B cell (primary cell): ENCODE data around the gene ADAMTS2. TPM values are rescaled to one million over a fixed set of nuclear protein-coding genes. Genes with fewer than 3 reads are reported as not detected.

Experiments used
- ATAC-seq: fragments of 200-7000 bp; cut with Tn5 transposase; one replicate; pipeline ENCODE4 v1.10.0; 2021; ENCODE audit warnings: low read depth, mild to moderate bottlenecking, moderate number of reproducible peaks, moderate library complexity
- CTCF ChIA-PET: fragments of 350-600 bp; sonication (Branson Sonifier 250); formaldehyde crosslinking; loops from one replicate; lab custom pipeline; 2021; ENCODE audit warnings: antibody characterized with exemption, inconsistent platforms; lab: Charles Lee
- POLR2A ChIA-PET: fragments of 350-600 bp; sonication (Branson Sonifier 250); formaldehyde crosslinking; loops from one replicate; lab custom pipeline; 2021; ENCODE audit warnings: antibody characterized with exemption; lab: Charles Lee
- DNase-seq: peaks from one replicate; pipeline ENCODE4 v3.0.0; 2013
- H2AFZ ChIP-seq: 2 replicates; pipeline ENCODE4 v1.6.1; 2012; ENCODE audit warnings: mild to moderate bottlenecking, low read depth, low read length; ENCODE audit not compliant: insufficient read depth, poor library complexity, severe bottlenecking
- H3K27ac ChIP-seq, 2 donors: 1 replicate in 1 of 2; 2 replicates in 1 of 2; pipeline ENCODE4 v1.5.1; 2012 to 2013; ENCODE audit warnings: low read length in 2 of 2, mild to moderate bottlenecking in 2 of 2, moderate library complexity in 1 of 2
- H3K27me3 ChIP-seq, 4 experiments: fragments of 200-600 bp in 1 of 4; sonication (generic) in 1 of 4; replicated peaks in 1 of 4; 1 replicate in 2 of 4; 2 replicates in 2 of 4; pipeline versions ENCODE4 v1.6.1 to v1.7.0; 2013 to 2016; ENCODE audit warnings: low read length in 3 of 4, mild to moderate bottlenecking in 2 of 4, mixed read lengths in 1 of 4, moderate library complexity in 1 of 4; ENCODE audit not compliant: insufficient read depth in 4 of 4, control insufficient read depth in 3 of 4; ENCODE audit errors: control extremely low read depth in 1 of 4
- H3K36me3 ChIP-seq, 2 experiments: replicated peaks in 1 of 2; 1 replicate in 1 of 2; 2 replicates in 1 of 2; pipeline versions ENCODE4 v1.6.1 to v1.7.1; 2013; ENCODE audit warnings: low read length in 1 of 2; ENCODE audit not compliant: insufficient read depth in 2 of 2, control insufficient read depth in 1 of 2; ENCODE audit errors: control extremely low read depth in 1 of 2, extremely low read depth in 1 of 2
- H3K4me1 ChIP-seq, 2 donors: fragments of 200-600 bp in 1 of 2; sonication (generic) in 1 of 2; 1 replicate in 1 of 2; 2 replicates in 1 of 2; pipeline versions ENCODE4 v1.5.1 to v1.6.1; 2013 to 2017; ENCODE audit warnings: low read length in 2 of 2; ENCODE audit not compliant: control insufficient read depth in 2 of 2, insufficient read depth in 2 of 2
- H3K4me2 ChIP-seq: replicated peaks from 2 replicates; pipeline ENCODE3; 2012; ENCODE audit warnings: mild to moderate bottlenecking, low read depth, low read length; ENCODE audit not compliant: poor library complexity, severe bottlenecking
- H3K4me3 ChIP-seq, 5 experiments: fragments of 200-600 bp in 1 of 5; sonication (generic) in 1 of 5; 1 replicate in 3 of 5; 2 replicates in 2 of 5; pipeline versions ENCODE4 v1.5.1 to v1.7.0; 2011 to 2016; ENCODE audit warnings: low read length in 4 of 5, mild to moderate bottlenecking in 4 of 5, low read depth in 2 of 5, control low read depth in 1 of 5, moderate library complexity in 1 of 5; ENCODE audit not compliant: insufficient read depth in 1 of 5; ENCODE audit errors: control extremely low read depth in 1 of 5, extremely low read depth in 1 of 5
- H3K79me2 ChIP-seq: fragments of 200-600 bp; sonication (generic); one replicate; pipeline ENCODE4 v1.6.0; 2016; ENCODE audit warnings: low read length; ENCODE audit not compliant: control insufficient read depth, insufficient read depth
- H3K9ac ChIP-seq: fragments of 200-600 bp; sonication (generic); 2 replicates; pipeline ENCODE4 v1.6.1; 2017; ENCODE audit warnings: mild to moderate bottlenecking, low read length, moderate library complexity
- H3K9me3 ChIP-seq, 3 donors: one replicate each; pipeline versions ENCODE4 v1.6.1 to v1.7.1; 2013; ENCODE audit warnings: low read length in 2 of 3; ENCODE audit not compliant: control insufficient read depth in 2 of 3, insufficient read depth in 1 of 3; ENCODE audit errors: control extremely low read depth in 1 of 3
- H4K20me1 ChIP-seq: 2 replicates; pipeline ENCODE4 v1.6.0; 2012; ENCODE audit warnings: mild to moderate bottlenecking, low read length; ENCODE audit not compliant: insufficient read depth, control insufficient read depth, poor library complexity, severe bottlenecking
- H3K27ac Mint-ChIP-seq: one replicate; pipeline ENCODE4 v1.8.0; 2021; ENCODE audit warnings: mixed read lengths
- H3K27me3 Mint-ChIP-seq: one replicate; pipeline ENCODE4 v1.8.0; 2021; ENCODE audit warnings: mixed read lengths
- H3K4me1 Mint-ChIP-seq: one replicate; pipeline ENCODE4 v1.8.0; 2021; ENCODE audit warnings: mixed read lengths
- H3K4me3 Mint-ChIP-seq: one replicate; pipeline ENCODE4 v1.8.0; 2021; ENCODE audit warnings: mixed read lengths
- H3K9me3 Mint-ChIP-seq: one replicate; pipeline ENCODE4 v1.8.0; 2022; ENCODE audit warnings: mixed read lengths; ENCODE audit not compliant: insufficient read depth
- EZH2 ChIP-seq: IDR thresholded peaks from 2 replicates; pipeline ENCODE4 v1.6.1; 2012; ENCODE audit warnings: borderline replicate concordance, low read depth, mild to moderate bottlenecking, moderate library complexity, low read length; ENCODE audit not compliant: insufficient read depth, poor library complexity, severe bottlenecking
- WGBS: methylation state at CpG from one replicate; pipeline ENCODE4 v1.1.5; 2013; ENCODE audit warnings: missing lambda C conversion rate; ENCODE audit not compliant: insufficient coverage; 5-methylcytosine and 5-hydroxymethylcytosine counted together
- intact Hi-C: fragments of 100-400 bp; cut with micrococcal nuclease; formaldehyde crosslinking; loops from one replicate; pipeline ENCODE4 v1.10.0; 2022
- polyA plus RNA-seq: library from polyadenylated mRNA; depleted of rRNA; stranded (reverse); fragments of >200 nt; gene quantifications from 2 replicates; pipeline ENCODE4 v1.2.3, GENCODE V29; 2012
- total RNA-seq, 2 donors: library from RNA; stranded (reverse); fragments of 120-200 nt in 1 of 2; gene quantifications; 1 replicate in 1 of 2; 2 replicates in 1 of 2; pipeline versions ENCODE4 v1.2.3 to v1.2.4, GENCODE V29; 2013 to 2022
- TF ChIP-seq, protein P1 (sequence below): fragments of 200-600 bp; IDR thresholded peaks from one replicate; pipeline ENCODE4 v1.8.0; 2022; ENCODE audit warnings: antibody characterized with exemption, mild to moderate bottlenecking

ADAMTS2 gene
- total and polyA plus RNA-seq, 2 donors (not counting 1 experiment from before 2014, with no cell fraction given): not detected

DNA sequence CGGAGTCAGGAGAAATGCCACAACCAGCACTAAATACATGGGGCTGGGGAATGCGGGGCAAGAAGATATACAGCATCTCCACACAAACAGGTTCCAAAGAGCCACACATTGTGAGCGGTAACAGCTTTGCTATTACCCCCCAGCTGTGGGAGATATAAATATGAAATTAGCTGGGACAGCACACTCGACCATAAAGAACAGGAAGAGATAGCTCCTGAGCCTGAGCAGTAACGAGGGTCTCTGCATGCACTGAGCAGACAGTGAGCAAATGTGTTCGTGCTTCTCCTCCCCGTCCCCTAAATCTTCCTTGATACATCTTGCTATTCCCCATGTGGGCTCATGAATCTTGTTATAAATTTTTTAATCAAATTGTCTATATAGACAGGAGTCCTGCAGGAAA is 53.1 kb downstream of the ADAMTS2 start:
- intact Hi-C loops: no loop called here
- Mint-ChIP-seq H3K9me3 (no peaks in the 10 kb centered on the region), H3K27ac (no peak overlapping the region), H3K4me1 (no peaks in the 10 kb centered on the region), H3K27me3 (no peaks in the 10 kb centered on the region), H3K4me3 (no peak overlapping the region)
- TF ChIP-seq EZH2: no peak
- TF ChIP-seq, protein P1, sequence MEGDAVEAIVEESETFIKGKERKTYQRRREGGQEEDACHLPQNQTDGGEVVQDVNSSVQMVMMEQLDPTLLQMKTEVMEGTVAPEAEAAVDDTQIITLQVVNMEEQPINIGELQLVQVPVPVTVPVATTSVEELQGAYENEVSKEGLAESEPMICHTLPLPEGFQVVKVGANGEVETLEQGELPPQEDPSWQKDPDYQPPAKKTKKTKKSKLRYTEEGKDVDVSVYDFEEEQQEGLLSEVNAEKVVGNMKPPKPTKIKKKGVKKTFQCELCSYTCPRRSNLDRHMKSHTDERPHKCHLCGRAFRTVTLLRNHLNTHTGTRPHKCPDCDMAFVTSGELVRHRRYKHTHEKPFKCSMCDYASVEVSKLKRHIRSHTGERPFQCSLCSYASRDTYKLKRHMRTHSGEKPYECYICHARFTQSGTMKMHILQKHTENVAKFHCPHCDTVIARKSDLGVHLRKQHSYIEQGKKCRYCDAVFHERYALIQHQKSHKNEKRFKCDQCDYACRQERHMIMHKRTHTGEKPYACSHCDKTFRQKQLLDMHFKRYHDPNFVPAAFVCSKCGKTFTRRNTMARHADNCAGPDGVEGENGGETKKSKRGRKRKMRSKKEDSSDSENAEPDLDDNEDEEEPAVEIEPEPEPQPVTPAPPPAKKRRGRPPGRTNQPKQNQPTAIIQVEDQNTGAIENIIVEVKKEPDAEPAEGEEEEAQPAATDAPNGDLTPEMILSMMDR: no peak
- no peak for ATAC-seq
- Histone ChIP-seq H3K4me2 (no peak overlapping the region), H3K27ac (no peak overlapping the region), H3K4me1 (no peaks in the 10 kb centered on the region), H2AFZ (no peak overlapping the region), H3K79me2 (no peaks in the 10 kb centered on the region), H3K36me3 (no peaks in the 10 kb centered on the region), H3K4me3 (no peak overlapping the region), H4K20me1 (no peaks in the 10 kb centered on the region), H3K27me3 (no peaks in the 10 kb centered on the region), H3K9me3 (peaks cover 0 to 7% (median 0%) of the 10 kb centered on the region in 3 donors), H3K9ac (no peak overlapping the region)
- no peak for DNase-seq
- POLR2A ChIA-PET: no interaction called here
- WGBS: 81% methylated on average over 5 of the region's 7 CpGs
- CTCF ChIA-PET: no interaction called here

DNA sequence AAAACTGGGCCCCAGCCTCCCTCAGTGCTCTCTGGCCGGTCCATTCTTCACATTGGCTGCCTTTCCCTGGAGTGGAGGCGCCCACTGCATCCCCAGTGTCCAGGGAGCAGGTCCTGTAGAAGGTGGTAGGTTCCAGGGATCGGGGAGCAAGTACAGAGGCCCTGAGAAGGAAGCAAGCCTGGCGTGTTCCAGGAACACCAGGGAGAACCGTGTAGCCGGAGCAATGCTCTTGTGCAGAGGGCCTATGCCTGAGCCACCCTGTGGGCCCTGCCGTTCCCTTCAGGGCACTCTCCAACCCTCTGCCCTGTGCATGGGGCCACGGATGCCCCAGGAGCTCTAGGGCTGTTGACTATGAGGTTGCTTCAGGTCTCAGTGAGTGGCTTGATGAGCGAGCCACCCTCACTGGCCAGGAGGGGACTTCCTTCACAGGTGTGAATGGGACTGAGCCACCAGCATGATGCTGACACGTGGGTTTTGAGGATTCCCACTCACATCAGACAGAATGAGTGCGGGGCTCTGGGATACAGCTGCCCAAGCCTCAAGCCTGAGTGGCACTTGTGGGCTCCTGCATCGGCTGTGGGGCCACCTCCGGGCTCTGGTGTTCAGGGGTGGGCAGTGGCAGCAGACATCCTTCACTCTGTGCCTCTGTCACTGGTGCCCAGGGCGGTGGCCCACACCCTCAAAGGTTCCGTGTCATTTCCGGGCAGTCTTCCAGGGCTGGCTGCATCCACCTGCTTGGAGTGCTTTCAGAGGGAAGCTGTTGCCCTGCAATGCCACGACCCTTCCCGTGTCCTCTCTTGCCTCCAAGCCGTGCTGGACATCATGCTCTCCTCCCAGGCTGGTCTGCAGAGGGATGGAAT is 54.4 kb downstream of the ADAMTS2 start:
- Histone ChIP-seq H3K4me3 (no peak overlapping the region), H3K4me2 (no peak overlapping the region), H3K79me2 (no peaks in the 10 kb centered on the region), H2AFZ (no peak overlapping the region), H4K20me1 (no peaks in the 10 kb centered on the region), H3K9me3 (peaks cover 0 to 9% (median 0%) of the 10 kb centered on the region in 3 donors), H3K36me3 (no peaks in the 10 kb centered on the region), H3K27me3 (no peaks in the 10 kb centered on the region), H3K4me1 (no peaks in the 10 kb centered on the region), H3K27ac (no peak overlapping the region), H3K9ac (no peak overlapping the region)
- ATAC-seq (no peak), DNase-seq (no peak)
- Mint-ChIP-seq H3K4me1 (no peaks in the 10 kb centered on the region), H3K27ac (no peak overlapping the region), H3K4me3 (no peak overlapping the region), H3K9me3 (no peaks in the 10 kb centered on the region), H3K27me3 (no peaks in the 10 kb centered on the region)
- 85% methylated on average over 19 of the region's 19 CpGs for WGBS
- ChIA-PET POLR2A (no interaction called here), CTCF (no interaction called here)
- TF ChIP-seq EZH2: no peak
- TF ChIP-seq, protein P1: no peak
- intact Hi-C loops: no loop called here
